Keratinocyte (primary cell): ENCODE measurements around the gene CCT7. TPM values are rescaled to one million over a fixed set of nuclear protein-coding genes. Genes with fewer than 3 reads are reported as not detected.
A peak's percentile ranks its signal among the peaks of the same experiment; 100 is the strongest.

ENCODE experiments used
- DNase-seq: peaks from one replicate; pipeline ENCODE4 v3.0.0-alpha.2; 2011; ENCODE audit warnings: low read depth, missing footprints, low spot score
- FAIRE-seq: peaks from 2 replicates; lab custom pipeline; 2011; peaks lifted over from hg19 to GRCh38; lab: Jason Lieb, UNC
- H2AFZ ChIP-seq: 2 replicates; pipeline ENCODE4 v1.6.0; 2012; ENCODE audit warnings: low read length, control low read depth, inconsistent platforms; ENCODE audit not compliant: control insufficient read depth
- H3K27ac ChIP-seq: 2 replicates; pipeline ENCODE4 v1.5.1; 2011; ENCODE audit warnings: low read length; ENCODE audit not compliant: control insufficient read depth, insufficient read depth
- H3K27me3 ChIP-seq: 3 replicates; pipeline ENCODE4 v1.6.0; 2011; ENCODE audit warnings: low read length; ENCODE audit not compliant: control insufficient read depth, insufficient read depth; ENCODE audit errors: extremely low read depth
- H3K36me3 ChIP-seq, 2 experiments: 2 replicates in 1 of 2; 3 replicates in 1 of 2; pipeline ENCODE4 v1.5.1; 2011; ENCODE audit warnings: low read length in 2 of 2, mild to moderate bottlenecking in 1 of 2; ENCODE audit not compliant: control insufficient read depth in 2 of 2, insufficient read depth in 2 of 2; ENCODE audit errors: extremely low read depth in 1 of 2
- H3K4me1 ChIP-seq: 3 replicates; pipeline ENCODE4 v1.5.1; 2011; ENCODE audit warnings: low read length; ENCODE audit not compliant: control insufficient read depth, insufficient read depth; ENCODE audit errors: extremely low read depth
- H3K4me2 ChIP-seq: 3 replicates; pipeline ENCODE4 v1.6.0; 2011; ENCODE audit warnings: low read depth, low read length; ENCODE audit not compliant: control insufficient read depth, insufficient read depth; ENCODE audit errors: extremely low read depth
- H3K4me3 ChIP-seq, 3 experiments: fragments of 200-600 bp in 1 of 3; sonication (generic) in 1 of 3; 2 replicates in 2 of 3; 3 replicates in 1 of 3; pipeline ENCODE4 v1.5.1; 2011 to 2016; ENCODE audit warnings: low read length in 3 of 3, mild to moderate bottlenecking in 3 of 3, control low read depth in 2 of 3, inconsistent platforms in 1 of 3, low read depth in 1 of 3, mixed read lengths in 1 of 3, mixed run types in 1 of 3, moderate library complexity in 1 of 3; ENCODE audit not compliant: control insufficient read depth in 2 of 3, insufficient read depth in 2 of 3; ENCODE audit errors: extremely low read depth in 1 of 3
- H3K79me2 ChIP-seq: 2 replicates; pipeline ENCODE4 v1.6.0; 2012; ENCODE audit warnings: low read length; ENCODE audit not compliant: control insufficient read depth, insufficient read depth
- H3K9ac ChIP-seq: 3 replicates; pipeline ENCODE4 v1.6.0; 2011; ENCODE audit warnings: low read length; ENCODE audit not compliant: control insufficient read depth, insufficient read depth; ENCODE audit errors: extremely low read depth
- H3K9me1 ChIP-seq: 3 replicates; pipeline ENCODE4 v1.6.0; 2011; ENCODE audit warnings: low read length; ENCODE audit not compliant: control insufficient read depth, insufficient read depth; ENCODE audit errors: extremely low read depth
- H3K9me3 ChIP-seq: 2 replicates; pipeline ENCODE4 v1.5.1; 2012; ENCODE audit warnings: low read depth, low read length; ENCODE audit not compliant: control insufficient read depth
- H4K20me1 ChIP-seq: 3 replicates; pipeline ENCODE4 v1.6.0; 2011; ENCODE audit warnings: low read length; ENCODE audit not compliant: control insufficient read depth, insufficient read depth; ENCODE audit errors: extremely low read depth
- EZH2 ChIP-seq: IDR thresholded peaks from one replicate; pipeline ENCODE4 v1.6.1; 2012; ENCODE audit warnings: inconsistent platforms, mild to moderate bottlenecking, low read length, moderate library complexity
- dilution Hi-C: fragments of 300-500 bp; cut with MboI; formaldehyde crosslinking; loops from one replicate; pipeline ENCODE4 v1.7.0; 2020; ENCODE audit warnings: low sequenced_read_pairs; ENCODE audit not compliant: extremely low pct_ligation_motif_present
- polyA plus RNA-seq, 5 experiments: library from polyadenylated mRNA; depleted of rRNA in 3 of 5; stranded (reverse) in 3 of 5; stranded (forward) in 1 of 5; unstranded in 1 of 5; fragments of >200 nt; gene quantifications; 1 replicate in 1 of 5; 2 replicates in 3 of 5; 3 replicates in 1 of 5; pipeline versions ENCODE4 v1.2.1 to v1.2.3, GENCODE V29; 2011 to 2012; ENCODE audit warnings: missing spikeins in 2 of 5, low read depth in 1 of 5, low replicate concordance in 1 of 5
- TF ChIP-seq, protein P1 (sequence below), 3 experiments: IDR thresholded peaks in 1 of 3; conservative IDR thresholded peaks in 1 of 3; optimal IDR thresholded peaks in 1 of 3; 2 replicates in 2 of 3; 3 replicates in 1 of 3; pipeline versions ENCODE3 to v1.5.1; 2011; ENCODE audit warnings: low read length in 3 of 3, mild to moderate bottlenecking in 3 of 3, moderate library complexity in 2 of 3, control low read depth in 1 of 3, inconsistent platforms in 1 of 3; ENCODE audit not compliant: insufficient read depth in 2 of 3; ENCODE audit errors: extremely low read depth in 1 of 3

Gene CCT7
- polyA plus RNA-seq, 1 donor (not counting 4 experiments of a cell fraction or from before 2014, with no cell fraction given) = 357 TPM

DNA sequence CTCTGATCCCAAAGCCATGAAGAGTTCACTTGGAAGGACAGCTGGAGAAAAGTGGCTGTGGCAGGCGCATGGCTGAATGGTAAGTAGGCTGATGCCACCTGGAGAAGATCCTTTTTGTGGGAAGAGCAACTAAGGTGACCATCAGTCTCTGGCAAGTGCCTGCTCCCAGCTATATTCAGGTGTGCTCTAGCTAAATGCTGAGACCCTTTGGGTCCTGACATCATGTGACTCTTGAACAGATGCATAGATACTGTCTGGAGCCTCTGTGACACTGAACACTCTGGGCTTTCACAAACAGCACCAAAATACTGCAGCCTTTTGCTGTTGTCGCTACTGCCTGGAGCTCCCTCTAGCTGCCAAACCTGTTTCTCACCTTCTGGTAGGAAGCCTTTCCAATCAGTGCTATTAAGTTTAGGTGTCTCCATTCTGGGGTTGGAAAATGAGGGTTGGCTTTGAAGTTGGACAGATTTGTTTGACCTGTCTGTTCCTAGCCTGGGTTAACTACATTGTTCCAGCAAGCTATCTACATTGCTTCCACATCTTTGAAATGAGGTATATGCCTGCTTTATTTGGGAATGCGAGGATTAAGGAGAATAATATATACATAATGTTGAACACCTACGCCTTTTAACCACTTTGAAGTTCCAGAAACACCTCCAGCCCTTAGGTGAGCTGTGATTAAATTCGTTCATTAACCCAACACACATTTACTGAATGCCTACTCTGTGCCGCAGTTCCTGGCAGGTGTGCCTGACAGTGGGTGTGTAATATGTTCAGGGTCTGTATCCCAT, 56.1 kb downstream of the CCT7 start:
- no peaks in the 10 kb centered on the region for H3K9me3 ChIP-seq
- no peak overlapping the region for H3K9ac ChIP-seq
- FAIRE-seq = peak; percentile 87
- H2AFZ ChIP-seq = no peak overlapping the region
- H3K27me3 ChIP-seq = peaks cover 62% of the 10 kb centered on the region
- H3K36me3 ChIP-seq = no peaks in the 10 kb centered on the region
- no peaks in the 10 kb centered on the region for H4K20me1 ChIP-seq
- H3K79me2 ChIP-seq = no peaks in the 10 kb centered on the region
- H3K4me3 ChIP-seq = no peak overlapping the region
- no peak overlapping the region for H3K27ac ChIP-seq
- H3K9me1 ChIP-seq = no peaks in the 10 kb centered on the region
- dilution Hi-C loops = no loop called here
- no peak overlapping the region for H3K4me2 ChIP-seq
- TF ChIP-seq EZH2 = no peak
- TF ChIP-seq, protein P1, sequence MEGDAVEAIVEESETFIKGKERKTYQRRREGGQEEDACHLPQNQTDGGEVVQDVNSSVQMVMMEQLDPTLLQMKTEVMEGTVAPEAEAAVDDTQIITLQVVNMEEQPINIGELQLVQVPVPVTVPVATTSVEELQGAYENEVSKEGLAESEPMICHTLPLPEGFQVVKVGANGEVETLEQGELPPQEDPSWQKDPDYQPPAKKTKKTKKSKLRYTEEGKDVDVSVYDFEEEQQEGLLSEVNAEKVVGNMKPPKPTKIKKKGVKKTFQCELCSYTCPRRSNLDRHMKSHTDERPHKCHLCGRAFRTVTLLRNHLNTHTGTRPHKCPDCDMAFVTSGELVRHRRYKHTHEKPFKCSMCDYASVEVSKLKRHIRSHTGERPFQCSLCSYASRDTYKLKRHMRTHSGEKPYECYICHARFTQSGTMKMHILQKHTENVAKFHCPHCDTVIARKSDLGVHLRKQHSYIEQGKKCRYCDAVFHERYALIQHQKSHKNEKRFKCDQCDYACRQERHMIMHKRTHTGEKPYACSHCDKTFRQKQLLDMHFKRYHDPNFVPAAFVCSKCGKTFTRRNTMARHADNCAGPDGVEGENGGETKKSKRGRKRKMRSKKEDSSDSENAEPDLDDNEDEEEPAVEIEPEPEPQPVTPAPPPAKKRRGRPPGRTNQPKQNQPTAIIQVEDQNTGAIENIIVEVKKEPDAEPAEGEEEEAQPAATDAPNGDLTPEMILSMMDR (optimal IDR thresholded peaks at IDR 0.05 in 1 of 3, IDR thresholded peaks at IDR 0.05 in 1 of 3, conservative IDR thresholded peaks at IDR 0.05 in 1 of 3; ENCODE audit: extremely low read depth in 1 of 3, insufficient read depth in 2 of 3, low read length in 3 of 3) = peak; percentile 75 to 81 (median 79)
- peak; percentile 25 for DNase-seq
- no peaks in the 10 kb centered on the region for H3K4me1 ChIP-seq

DNA sequence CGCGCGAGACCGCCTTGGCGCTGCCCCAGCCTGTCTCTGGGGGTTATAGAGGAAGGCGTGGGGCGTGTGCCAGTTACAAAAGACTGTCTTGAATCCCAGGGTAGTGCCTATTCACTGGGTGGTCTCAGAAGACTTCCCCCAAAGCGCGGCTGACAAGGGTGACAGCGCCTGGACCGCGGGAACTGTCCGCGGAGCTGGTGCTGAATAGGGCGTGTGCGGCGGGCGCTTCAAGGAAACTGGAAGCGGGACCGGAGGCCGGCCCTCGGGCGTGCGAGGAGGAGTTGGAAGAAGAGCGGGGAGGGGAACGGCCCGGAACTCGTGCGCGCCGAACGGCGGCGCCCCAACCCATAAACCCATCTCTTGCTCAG, 57.0 kb downstream of the CCT7 start:
- H3K4me2 ChIP-seq = no peak overlapping the region
- dilution Hi-C loops = no loop called here
- no peaks in the 10 kb centered on the region for H3K9me1 ChIP-seq
- DNase-seq (no peak), FAIRE-seq (no peak)
- H3K36me3 ChIP-seq = no peaks in the 10 kb centered on the region
- H3K4me3 ChIP-seq = no peak overlapping the region
- no peaks in the 10 kb centered on the region for H4K20me1 ChIP-seq
- no peaks in the 10 kb centered on the region for H3K4me1 ChIP-seq
- TF ChIP-seq, protein P1 (optimal IDR thresholded peaks at IDR 0.05 in 1 of 3, IDR thresholded peaks at IDR 0.05 in 1 of 3, conservative IDR thresholded peaks at IDR 0.05 in 1 of 3; ENCODE audit: extremely low read depth in 1 of 3, insufficient read depth in 2 of 3, low read length in 3 of 3) = no peak
- no peak for TF ChIP-seq EZH2
- no peak overlapping the region for H3K9ac ChIP-seq
- no peak overlapping the region for H3K27ac ChIP-seq
- H3K27me3 ChIP-seq = peaks cover 66% of the 10 kb centered on the region
- H3K79me2 ChIP-seq = no peaks in the 10 kb centered on the region
- H2AFZ ChIP-seq = no peak overlapping the region
- H3K9me3 ChIP-seq = no peaks in the 10 kb centered on the region
